ENCODE measurements around the gene C17orf107.

The C17orf107 gene

DNA sequence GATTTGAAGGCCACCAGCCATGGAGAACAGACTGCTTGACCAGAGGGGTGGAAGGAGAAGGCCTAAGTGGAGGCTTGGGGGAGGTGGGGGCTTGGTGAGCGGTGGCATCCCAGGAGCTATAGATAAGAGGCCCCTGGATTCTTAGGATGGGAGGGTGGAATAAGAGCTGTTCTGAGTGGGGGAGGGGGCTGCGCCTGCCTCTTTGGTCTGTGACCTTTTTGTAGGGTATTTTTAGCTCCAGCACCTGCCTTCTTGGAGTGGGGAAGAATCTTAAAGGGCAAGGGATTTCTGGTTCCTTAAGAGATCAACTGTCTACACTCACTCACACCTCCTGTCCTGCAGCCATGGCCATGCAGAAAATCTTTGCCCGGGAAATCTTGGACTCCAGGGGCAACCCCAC is 52.1 kb downstream of the C17orf107 start:
- H3K4me3 ChIP-seq (ENCODE audit: low read depth in 1 of 5, low read length in 5 of 5) = no peak overlapping the region
- H3K27me3 ChIP-seq (ENCODE audit: control insufficient read depth in 5 of 5, insufficient read depth in 4 of 5, low read length in 5 of 5) = no peaks in the 10 kb centered on the region
- no peak overlapping the region for H3K27ac ChIP-seq (ENCODE audit: low read depth, low read length)
- H3K9me3 ChIP-seq (ENCODE audit: control insufficient read depth in 5 of 5, low read length in 5 of 5) = no peaks in the 10 kb centered on the region
- peaks cover 0 to 4% (median 2%) of the 10 kb centered on the region in 5 donors for H3K36me3 ChIP-seq (ENCODE audit: control insufficient read depth in 5 of 5, insufficient read depth in 5 of 5, low read length in 5 of 5)
- peaks cover 2 to 40% (median 30%) of the 10 kb centered on the region in 5 donors for H3K4me1 ChIP-seq (ENCODE audit: control insufficient read depth in 5 of 5, insufficient read depth in 5 of 5, low read length in 5 of 5)
- no peak overlapping the region for H3K9ac ChIP-seq (ENCODE audit: low read length in 5 of 5)
